HL-60 (cell line): ENCODE data around the gene PEX13.

ENCODE experiments used
- CTCF ChIP-seq: IDR thresholded peaks from one replicate; pipeline ENCODE4 v1.5.1; 2011; ENCODE audit warnings: low read length, control low read depth, inconsistent platforms; ENCODE audit not compliant: insufficient read depth
- GABPA ChIP-seq: IDR thresholded peaks from 2 replicates; pipeline ENCODE4 v1.6.1; 2012; ENCODE audit warnings: low read depth
- POLR2AphosphoS5 ChIP-seq: IDR thresholded peaks from 2 replicates; pipeline ENCODE4 v1.6.1; 2012; ENCODE audit warnings: low read depth
- REST ChIP-seq: IDR thresholded peaks from 2 replicates; pipeline ENCODE4 v1.6.1; 2012; ENCODE audit warnings: low read depth; ENCODE audit not compliant: insufficient replicate concordance

GRCh38 chr2:61016392-61017002 is 1.0 kb upstream of the PEX13 start:
- no peak for TF ChIP-seq GABPA
- TF ChIP-seq CTCF: no peak
- TF ChIP-seq POLR2AphosphoS5: no peak
- TF ChIP-seq REST: no peak
